ENCODE measurements around the gene PLD3.

Gene PLD3

DNA sequence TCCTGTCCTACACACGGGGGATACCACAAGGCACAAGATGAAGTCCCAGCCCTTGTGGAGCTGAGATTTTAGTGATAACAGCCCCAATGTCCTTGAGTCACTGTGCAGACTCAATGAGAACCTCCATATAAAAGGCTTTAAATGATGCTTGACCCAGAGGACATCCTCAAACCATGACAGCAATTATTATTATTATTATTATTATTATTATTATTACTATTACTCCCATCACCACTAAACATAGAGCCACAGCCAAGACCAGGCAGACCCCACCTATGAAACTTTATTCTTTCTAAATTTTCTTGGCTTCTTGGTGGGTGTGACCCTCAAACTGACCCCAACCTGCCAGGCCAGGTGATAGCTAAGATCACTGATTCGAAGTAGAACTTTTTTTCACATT is 11.4 kb upstream of the PLD3 start:
- TF ChIP-seq POLR2AphosphoS5 (IDR thresholded peaks at IDR 0.05; ENCODE audit: low read depth, low read length), result no peak
- TF ChIP-seq SIN3A (IDR thresholded peaks at IDR 0.05; ENCODE audit: borderline replicate concordance, insufficient read depth, low read length), result no peak
- TF ChIP-seq FOXP2 (optimal IDR thresholded peaks at IDR 0.05; ENCODE audit: borderline replicate concordance, extremely low read depth, extremely low read length, insufficient read depth), result no peak
- TF ChIP-seq TAF1 (IDR thresholded peaks at IDR 0.05; ENCODE audit: borderline replicate concordance, insufficient read depth, low read length), result no peak
- TF ChIP-seq, protein P1, sequence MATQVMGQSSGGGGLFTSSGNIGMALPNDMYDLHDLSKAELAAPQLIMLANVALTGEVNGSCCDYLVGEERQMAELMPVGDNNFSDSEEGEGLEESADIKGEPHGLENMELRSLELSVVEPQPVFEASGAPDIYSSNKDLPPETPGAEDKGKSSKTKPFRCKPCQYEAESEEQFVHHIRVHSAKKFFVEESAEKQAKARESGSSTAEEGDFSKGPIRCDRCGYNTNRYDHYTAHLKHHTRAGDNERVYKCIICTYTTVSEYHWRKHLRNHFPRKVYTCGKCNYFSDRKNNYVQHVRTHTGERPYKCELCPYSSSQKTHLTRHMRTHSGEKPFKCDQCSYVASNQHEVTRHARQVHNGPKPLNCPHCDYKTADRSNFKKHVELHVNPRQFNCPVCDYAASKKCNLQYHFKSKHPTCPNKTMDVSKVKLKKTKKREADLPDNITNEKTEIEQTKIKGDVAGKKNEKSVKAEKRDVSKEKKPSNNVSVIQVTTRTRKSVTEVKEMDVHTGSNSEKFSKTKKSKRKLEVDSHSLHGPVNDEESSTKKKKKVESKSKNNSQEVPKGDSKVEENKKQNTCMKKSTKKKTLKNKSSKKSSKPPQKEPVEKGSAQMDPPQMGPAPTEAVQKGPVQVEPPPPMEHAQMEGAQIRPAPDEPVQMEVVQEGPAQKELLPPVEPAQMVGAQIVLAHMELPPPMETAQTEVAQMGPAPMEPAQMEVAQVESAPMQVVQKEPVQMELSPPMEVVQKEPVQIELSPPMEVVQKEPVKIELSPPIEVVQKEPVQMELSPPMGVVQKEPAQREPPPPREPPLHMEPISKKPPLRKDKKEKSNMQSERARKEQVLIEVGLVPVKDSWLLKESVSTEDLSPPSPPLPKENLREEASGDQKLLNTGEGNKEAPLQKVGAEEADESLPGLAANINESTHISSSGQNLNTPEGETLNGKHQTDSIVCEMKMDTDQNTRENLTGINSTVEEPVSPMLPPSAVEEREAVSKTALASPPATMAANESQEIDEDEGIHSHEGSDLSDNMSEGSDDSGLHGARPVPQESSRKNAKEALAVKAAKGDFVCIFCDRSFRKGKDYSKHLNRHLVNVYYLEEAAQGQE (IDR thresholded peaks at IDR 0.05; ENCODE audit: insufficient read depth in 1 of 2, low read depth in 2 of 2, low read length in 2 of 2), result no peak

- no peak for TF ChIP-seq FOXP2 (optimal IDR thresholded peaks at IDR 0.05; ENCODE audit: borderline replicate concordance, extremely low read depth, extremely low read length, insufficient read depth)
- TF ChIP-seq POLR2AphosphoS5 (IDR thresholded peaks at IDR 0.05; ENCODE audit: low read depth, low read length), result no peak
- TF ChIP-seq SIN3A (IDR thresholded peaks at IDR 0.05; ENCODE audit: borderline replicate concordance, insufficient read depth, low read length), result no peak
- TF ChIP-seq TAF1 (IDR thresholded peaks at IDR 0.05; ENCODE audit: borderline replicate concordance, insufficient read depth, low read length), result no peak
- TF ChIP-seq, protein P1 (IDR thresholded peaks at IDR 0.05; ENCODE audit: insufficient read depth in 1 of 2, low read depth in 2 of 2, low read length in 2 of 2), result no peak
Observed at GRCh38 chr19:40337594-40337993, 10.9 kb upstream of the PLD3 start.

GRCh38 chr19:40339018-40339728 is 9.3 kb upstream of the PLD3 start:
- no peak for TF ChIP-seq SIN3A (IDR thresholded peaks at IDR 0.05; ENCODE audit: borderline replicate concordance, insufficient read depth, low read length)
- no peak for TF ChIP-seq POLR2AphosphoS5 (IDR thresholded peaks at IDR 0.05; ENCODE audit: low read depth, low read length)
- TF ChIP-seq, protein P1 (IDR thresholded peaks at IDR 0.05; ENCODE audit: insufficient read depth in 1 of 2, low read depth in 2 of 2, low read length in 2 of 2), result no peak
- TF ChIP-seq FOXP2 (optimal IDR thresholded peaks at IDR 0.05; ENCODE audit: borderline replicate concordance, extremely low read depth, extremely low read length, insufficient read depth), result no peak
- no peak for TF ChIP-seq TAF1 (IDR thresholded peaks at IDR 0.05; ENCODE audit: borderline replicate concordance, insufficient read depth, low read length)

- TF ChIP-seq TAF1 (IDR thresholded peaks at IDR 0.05; ENCODE audit: borderline replicate concordance, insufficient read depth, low read length) (no peak), SIN3A (IDR thresholded peaks at IDR 0.05; ENCODE audit: borderline replicate concordance, insufficient read depth, low read length) (no peak), POLR2AphosphoS5 (IDR thresholded peaks at IDR 0.05; ENCODE audit: low read depth, low read length) (no peak), FOXP2 (optimal IDR thresholded peaks at IDR 0.05; ENCODE audit: borderline replicate concordance, extremely low read depth, extremely low read length, insufficient read depth) (no peak)
- TF ChIP-seq, protein P1 (IDR thresholded peaks at IDR 0.05; ENCODE audit: insufficient read depth in 1 of 2, low read depth in 2 of 2, low read length in 2 of 2), result no peak
Observed at GRCh38 chr19:40341601-40342482, 6.7 kb upstream of the PLD3 start.

All from PFSK-1 (cell line).